Stimulated activated CD8-positive, alpha-beta memory T cell treated with anti-CD3 and anti-CD28 coated beads, Interleukin-7, amount 100 ng/mL, for 4 hours (primary cell): ENCODE data around the gene IL32.
A peak's percentile ranks its signal among the peaks of the same experiment; 100 is the strongest.

Experiments used
- DNase-seq, 2 donors: peaks; one replicate each; pipeline ENCODE4 v3.0.0-alpha.2; 2020; ENCODE audit warnings: low read depth in 2 of 2

IL32 gene

DNA sequence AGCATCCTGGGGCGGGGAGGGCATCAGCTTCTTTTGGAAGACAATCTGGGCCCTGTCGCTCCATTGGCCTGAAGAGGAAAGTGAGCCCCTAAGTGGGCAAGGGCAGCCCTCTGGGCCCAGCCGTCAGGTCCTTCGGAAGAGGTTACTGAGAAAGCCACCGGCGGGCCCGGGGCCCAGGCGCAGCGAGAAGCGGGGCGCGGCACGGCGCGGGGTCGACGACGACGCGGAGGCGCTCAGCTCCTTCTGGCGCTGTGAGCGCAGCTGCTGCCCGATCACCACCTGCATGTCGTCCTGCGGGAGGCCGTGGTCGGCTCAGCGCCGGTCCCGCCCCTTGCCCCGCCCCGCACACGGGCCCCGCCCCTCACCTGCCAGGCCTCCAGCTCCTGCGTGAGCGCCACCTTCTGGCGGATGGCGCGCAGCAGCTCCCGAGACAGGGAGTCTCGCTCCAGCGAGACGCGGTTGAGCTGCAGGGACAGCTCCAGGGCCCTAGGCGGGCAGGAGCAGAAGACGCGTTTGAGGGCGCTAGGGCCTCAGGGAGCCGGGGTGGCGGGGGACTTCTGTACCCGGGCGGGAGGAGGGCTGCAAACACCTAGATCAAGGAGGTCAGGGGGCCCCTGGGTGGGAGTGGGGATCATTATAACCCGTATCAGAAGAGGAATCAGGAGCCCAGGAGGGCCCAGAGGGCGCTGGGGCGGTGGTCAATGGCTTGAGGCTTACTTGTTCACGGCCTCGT lies 37.3 kb upstream of the IL32 start:
- peak; percentile 60 to 78 for DNase-seq

DNA sequence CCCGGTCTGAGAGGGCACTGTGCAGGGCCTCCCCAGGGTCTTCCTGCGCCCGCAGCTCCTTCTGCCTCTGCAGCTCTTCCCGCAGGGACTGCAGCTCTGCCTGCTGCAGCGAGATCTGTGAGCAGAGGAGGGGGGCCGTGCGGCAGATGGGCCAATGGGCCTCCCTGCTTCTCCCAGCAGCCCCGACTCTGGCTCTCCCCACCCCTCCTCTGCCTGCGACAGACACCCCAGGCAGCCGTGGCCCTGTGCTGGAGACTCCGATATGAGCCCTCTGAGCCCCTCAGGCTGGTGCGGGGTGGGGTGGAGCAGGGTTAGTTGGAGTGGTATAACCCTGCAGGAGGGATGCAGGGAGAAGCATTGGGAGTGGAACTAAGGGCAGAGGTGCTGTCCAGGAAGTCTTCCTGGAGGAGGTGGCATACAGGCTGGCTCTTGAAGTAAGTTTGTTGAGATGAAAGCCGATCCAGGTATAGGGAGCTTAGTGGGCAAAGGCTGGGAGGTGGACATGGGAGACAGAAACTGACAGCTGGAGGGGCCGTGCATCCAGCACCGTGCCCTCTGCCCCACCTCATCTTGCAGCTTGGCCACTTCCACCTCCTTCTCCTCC lies 36.6 kb upstream of the IL32 start:
- no peak for DNase-seq

- no peak for DNase-seq
These were observed 35.8 kb upstream of the IL32 start for GRCh38 chr16:3029491-3030221.

DNA sequence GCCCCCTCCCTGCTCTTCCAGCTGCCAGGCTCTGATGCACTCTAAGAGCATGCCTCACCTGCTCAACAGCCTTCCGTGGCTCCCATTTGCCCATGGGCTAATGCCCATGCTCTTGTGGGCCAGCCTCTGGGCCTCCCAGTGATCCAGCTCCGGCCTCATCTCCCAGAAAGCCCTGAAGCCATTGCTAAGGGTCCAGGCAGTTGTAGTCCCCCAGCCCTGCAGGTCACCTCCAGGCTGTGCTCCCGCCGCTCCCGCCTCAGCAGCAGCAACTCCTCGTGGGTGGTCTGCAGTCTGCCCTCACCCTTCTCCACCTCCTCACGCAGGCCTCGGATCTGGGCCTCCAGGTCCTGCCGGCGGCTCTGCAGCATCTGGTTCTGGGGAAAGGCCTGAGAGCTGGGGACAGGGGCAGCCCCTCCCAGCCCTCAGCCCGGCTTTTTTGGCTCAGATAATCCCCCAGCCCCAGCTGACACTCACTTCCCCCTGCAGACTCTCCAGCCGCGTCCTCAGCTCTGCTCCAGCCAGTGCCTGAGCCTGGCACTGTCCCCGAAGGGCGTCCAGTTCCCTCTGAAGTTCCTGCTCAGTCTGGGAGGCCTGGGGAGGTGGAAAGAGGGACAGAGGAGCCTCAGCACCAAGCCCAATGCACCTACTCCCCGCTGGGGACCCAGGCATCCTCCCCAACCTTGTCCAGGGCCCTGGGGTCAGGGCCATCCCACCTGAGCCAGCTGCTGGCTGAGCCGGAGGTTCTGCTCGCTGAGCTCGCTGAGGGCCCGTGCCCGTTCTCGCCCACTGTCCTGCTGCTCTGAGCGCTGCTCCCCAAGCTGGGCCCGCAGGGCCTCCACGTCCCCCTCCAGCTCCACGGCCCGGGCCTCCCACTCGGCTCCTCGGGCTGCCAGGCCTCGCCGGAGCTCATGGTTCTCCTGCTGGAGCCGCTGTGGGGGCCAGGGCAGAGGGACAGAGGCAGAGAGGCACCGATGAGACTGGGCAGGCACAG lies 34.9 kb upstream of the IL32 start:
- DNase-seq: no peak

GRCh38 chr16:3032624-3033023 lies 32.8 kb upstream of the IL32 start:
- no peak for DNase-seq

GRCh38 chr16:3035289-3035971 lies 30.0 kb upstream of the IL32 start:
- DNase-seq: no peak

GRCh38 chr16:3035972-3036725 lies 29.3 kb upstream of the IL32 start:
- no peak for DNase-seq

- no peak for DNase-seq
These were observed 28.6 kb upstream of the IL32 start, which contains the start of gene BICDL2 for GRCh38 chr16:3036726-3037315. Gene BICDL2 (minus strand): TSS chr16:3036944. CDS start chr16:3035496, 1,448 bp downstream.

- no peak for DNase-seq
These were observed 27.2 kb upstream of the IL32 start for GRCh38 chr16:3038256-3038655.

DNA sequence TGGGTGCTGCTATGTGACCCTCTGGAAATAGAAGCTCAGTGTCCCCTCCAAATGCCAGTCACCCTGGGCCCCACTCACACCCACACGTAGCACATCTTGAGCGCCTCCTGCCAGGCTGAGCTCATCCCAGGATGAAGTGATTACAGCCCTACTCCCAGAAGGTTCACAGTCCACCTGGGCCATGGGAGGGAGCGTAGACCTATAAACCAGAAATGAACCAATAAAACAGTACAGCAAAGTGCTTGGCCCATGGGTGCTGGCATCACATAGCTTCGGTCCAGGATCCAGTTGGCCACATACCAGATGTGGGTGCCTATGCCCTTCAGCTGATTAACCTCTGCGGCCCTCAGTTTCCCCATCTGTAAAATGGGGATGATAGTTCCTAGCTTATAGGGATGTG lies 26.5 kb upstream of the IL32 start:
- no peak for DNase-seq

DNA sequence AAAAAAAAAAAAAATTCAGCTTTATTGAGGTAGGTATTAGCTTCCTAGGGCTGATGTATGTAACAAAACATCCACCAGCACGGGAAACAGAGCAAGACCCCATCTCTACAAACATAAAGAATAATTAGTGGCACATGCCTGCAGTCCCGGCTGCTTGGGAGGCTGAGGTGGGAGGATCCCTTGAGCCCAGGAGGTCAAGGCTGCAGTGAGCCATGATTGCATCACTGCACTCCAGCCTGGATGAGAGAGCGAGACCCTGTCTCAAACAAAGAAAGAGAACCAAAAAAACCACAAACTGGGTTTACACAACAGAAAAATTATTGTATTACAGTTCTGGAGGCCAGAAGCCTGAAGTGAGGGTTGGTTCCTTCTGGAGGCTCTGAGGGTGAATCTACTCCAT lies 23.1 kb upstream of the IL32 start:
- no peak for DNase-seq

DNA sequence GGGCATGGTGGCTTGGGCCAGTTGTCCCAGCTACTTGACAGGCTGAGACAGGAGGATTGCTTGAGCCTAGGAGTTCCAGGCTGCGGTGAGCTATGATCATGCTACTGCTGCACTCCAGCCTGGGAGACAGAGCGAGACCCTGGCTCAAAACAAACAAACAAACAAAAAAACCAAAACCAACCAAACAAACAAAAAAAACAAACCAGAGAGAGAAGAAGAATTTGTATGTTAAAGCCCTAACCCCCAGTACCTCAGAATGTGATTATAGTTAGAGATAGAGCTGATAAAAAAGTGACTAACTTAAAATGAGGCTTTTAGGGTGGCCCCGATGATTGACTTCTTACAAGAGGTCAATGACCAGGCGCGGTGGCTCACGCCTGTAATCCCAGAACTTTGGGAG lies 20.7 kb upstream of the IL32 start:
- no peak for DNase-seq

- no peak for DNase-seq
These were observed 19.4 kb upstream of the IL32 start, which contains the start of gene MMP25 for GRCh38 chr16:3045758-3046640. Gene MMP25 (plus strand): TSS chr16:3046561. CDS start chr16:3046918, 357 bp downstream.

DNA sequence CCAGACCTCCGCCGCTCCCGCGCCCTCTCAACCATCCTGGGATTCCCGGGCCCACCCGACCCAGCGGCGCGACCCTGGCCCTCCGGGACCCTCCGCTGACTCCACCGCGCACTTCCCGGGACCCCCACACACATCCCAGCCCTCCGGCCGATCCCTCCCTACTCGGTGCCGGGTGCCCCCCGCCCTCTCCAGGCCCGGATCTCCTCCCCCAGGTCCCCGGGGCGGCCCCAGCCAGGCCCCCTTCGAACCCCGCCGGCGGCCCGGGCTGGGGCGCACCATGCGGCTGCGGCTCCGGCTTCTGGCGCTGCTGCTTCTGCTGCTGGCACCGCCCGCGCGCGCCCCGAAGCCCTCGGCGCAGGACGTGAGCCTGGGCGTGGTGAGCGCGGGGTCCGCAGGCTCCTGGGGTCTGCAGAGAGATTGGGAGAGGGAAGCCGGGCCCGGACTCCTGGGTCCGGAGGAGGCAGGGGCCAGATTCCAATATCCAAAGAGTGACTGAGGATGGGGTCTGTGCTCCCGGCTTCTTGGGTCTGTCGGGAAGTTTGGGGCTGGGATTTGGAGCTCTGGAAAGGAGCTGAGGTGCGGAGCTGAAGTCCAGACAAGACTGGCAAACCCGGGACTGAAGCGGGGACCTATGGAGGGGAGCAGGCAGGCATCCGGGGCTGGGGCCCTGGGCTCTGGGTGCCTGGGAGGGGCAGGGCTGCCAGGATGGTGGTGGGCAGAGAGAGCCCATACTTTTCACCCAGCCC lies 18.6 kb upstream of the IL32 start:
- no peak for DNase-seq

DNA sequence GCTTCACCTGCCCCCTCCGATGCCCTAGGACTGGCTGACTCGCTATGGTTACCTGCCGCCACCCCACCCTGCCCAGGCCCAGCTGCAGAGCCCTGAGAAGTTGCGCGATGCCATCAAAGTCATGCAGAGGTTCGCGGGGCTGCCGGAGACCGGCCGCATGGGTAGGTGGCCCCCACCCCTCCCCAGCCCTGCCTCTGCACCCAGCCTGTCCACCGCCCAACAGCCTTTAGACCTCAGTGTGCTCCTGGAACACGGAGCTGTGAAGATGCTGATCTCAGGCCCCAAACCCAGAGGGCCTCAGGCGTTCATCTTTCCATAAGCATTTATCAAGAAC lies 18.1 kb upstream of the IL32 start:
- DNase-seq: no peak

DNA sequence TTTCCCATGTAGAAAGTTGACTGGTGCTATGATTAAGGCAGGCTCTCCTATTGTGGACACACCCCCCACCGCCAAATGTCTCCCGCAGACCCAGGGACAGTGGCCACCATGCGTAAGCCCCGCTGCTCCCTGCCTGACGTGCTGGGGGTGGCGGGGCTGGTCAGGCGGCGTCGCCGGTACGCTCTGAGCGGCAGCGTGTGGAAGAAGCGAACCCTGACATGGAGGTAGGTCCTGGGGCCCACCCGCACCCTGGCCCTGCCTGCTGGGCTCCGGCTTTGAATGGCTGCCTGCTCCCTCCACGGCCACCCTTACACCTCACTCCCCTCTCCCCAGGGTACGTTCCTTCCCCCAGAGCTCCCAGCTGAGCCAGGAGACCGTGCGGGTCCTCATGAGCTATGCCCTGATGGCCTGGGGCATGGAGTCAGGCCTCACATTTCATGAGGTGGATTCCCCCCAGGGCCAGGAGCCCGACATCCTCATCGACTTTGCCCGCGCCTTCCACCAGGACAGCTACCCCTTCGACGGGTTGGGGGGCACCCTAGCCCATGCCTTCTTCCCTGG lies 15.4 kb upstream of the IL32 start:
- no peak for DNase-seq

- no peak for DNase-seq
These were observed 15.0 kb upstream of the IL32 start for GRCh38 chr16:3050487-3050886.

DNA sequence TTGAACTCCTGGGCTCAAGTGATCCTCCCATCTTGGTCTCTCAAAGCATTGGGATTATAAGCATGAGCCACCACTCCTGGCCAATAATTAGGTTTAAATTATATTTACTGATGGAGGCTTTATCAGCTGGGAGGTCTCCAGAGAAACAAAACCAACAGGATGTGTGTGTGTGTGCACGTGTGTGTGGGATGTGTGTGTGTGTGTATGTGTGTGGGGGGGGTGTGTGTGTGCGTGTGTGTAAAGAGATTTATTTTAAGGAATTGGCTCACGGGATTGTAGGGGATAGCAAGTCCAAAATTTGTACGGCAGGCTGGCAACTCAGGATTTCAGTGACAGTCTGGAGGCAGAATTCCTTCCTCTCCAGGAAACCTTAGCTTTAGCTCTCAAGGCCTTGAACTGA lies 14.4 kb upstream of the IL32 start:
- DNase-seq: no peak
